ENCODE measurements around the gene GUCA1C. TPM values are rescaled to one million over a fixed set of nuclear protein-coding genes. Genes with fewer than 3 reads are reported as not detected.

Gene GUCA1C
- total and polyA plus RNA-seq, 2 of the 13 experiments (the other 11 are each of a cell fraction or from before 2014, with no cell fraction given), result not detected

- H3K27me3 ChIP-seq (ENCODE audit: control insufficient read depth in 1 of 2, insufficient read depth in 2 of 2, low read length in 2 of 2), result no peaks in the 10 kb centered on the region
- intact Hi-C loops (cut with micrococcal nuclease; ENCODE audit: unreplicated experiment), result no loop called here
- WGBS (ENCODE audit: low lambda C conversion rate), result 0% methylated on average over 2 of the region's 2 CpGs
Measured at GRCh38 chr3:108887777-108888176, 65.9 kb downstream of the GUCA1C start.

More at GRCh38 chr3:108887777-108888176, 65.9 kb downstream of the GUCA1C start:
- POLR2A ChIA-PET, result no interaction called here
- no peaks in the 10 kb centered on the region for H3K36me3 ChIP-seq (replicated peaks in 1 of 2; ENCODE audit: control insufficient read depth in 1 of 2, insufficient read depth in 2 of 2, low read length in 2 of 2)
- no peak overlapping the region for H3K9ac ChIP-seq (ENCODE audit: insufficient read depth, low read depth, low read length)
- no peak overlapping the region for H3K27ac ChIP-seq (ENCODE audit: extremely low read length, insufficient read depth, low read length)
- no peak overlapping the region for H2AFZ ChIP-seq (ENCODE audit: low read length)
- H3K4me1 ChIP-seq (ENCODE audit: insufficient read depth, low read length), result no peaks in the 10 kb centered on the region
- in situ Hi-C loops (cut with HindIII; ENCODE audit: extremely low pct_ligation_motif_present, low pct_unique_long_range_greater_than_20kb), result loop anchor here (10.0 kb wide), 1 partner anchor 223 kb away; no protein-coding TSS in a partner anchor
- H4K20me1 ChIP-seq (ENCODE audit: insufficient read depth, low read length), result no peaks in the 10 kb centered on the region
- no TSS peak for BruUV-seq (replicated peaks)
- no peak overlapping the region for H3K4me2 ChIP-seq (ENCODE audit: low read depth, low read length)
- no peak for FAIRE-seq
- H3K4me3 ChIP-seq (replicated peaks in 1 of 3; ENCODE audit: insufficient read depth in 1 of 3, low read depth in 2 of 3, low read length in 3 of 3), result no peak overlapping the region
- no peaks in the 10 kb centered on the region for H3K9me3 ChIP-seq (ENCODE audit: low read length)
- DNase-seq (ENCODE audit: low spot score), result no peak
- no peaks in the 10 kb centered on the region for H3K79me2 ChIP-seq (ENCODE audit: insufficient read depth, low read length)
- CTCF ChIA-PET (ENCODE audit: low intra/inter-chr PET ratio, low total read pairs), result no interaction called here
- no peak for ATAC-seq
- no peak for TF ChIP-seq ELF3 (CRISPR knock-in tag; IDR thresholded peaks at IDR 0.05)
- no peak for TF ChIP-seq ZBTB39 (CRISPR knock-in tag; IDR thresholded peaks at IDR 0.05)
- no peak for TF ChIP-seq ZNF704 (CRISPR knock-in tag; IDR thresholded peaks at IDR 0.05; ENCODE audit: borderline replicate concordance)
- TF ChIP-seq ZNF292 (CRISPR knock-in tag; IDR thresholded peaks at IDR 0.05; ENCODE audit: borderline replicate concordance, low read depth), result no peak
- TF ChIP-seq DNMT1 (CRISPR knock-in tag; IDR thresholded peaks at IDR 0.05), result no peak
- TF ChIP-seq KLF13 (CRISPR knock-in tag; IDR thresholded peaks at IDR 0.05), result no peak
- TF ChIP-seq JUN (CRISPR knock-in tag; IDR thresholded peaks at IDR 0.05), result no peak
- TF ChIP-seq PLRG1 (conservative IDR thresholded peaks at IDR 0.05), result no peak
- no peak for TF ChIP-seq ZNF577 (CRISPR knock-in tag; IDR thresholded peaks at IDR 0.05; ENCODE audit: borderline replicate concordance, low read depth)
- TF ChIP-seq, protein P1, sequence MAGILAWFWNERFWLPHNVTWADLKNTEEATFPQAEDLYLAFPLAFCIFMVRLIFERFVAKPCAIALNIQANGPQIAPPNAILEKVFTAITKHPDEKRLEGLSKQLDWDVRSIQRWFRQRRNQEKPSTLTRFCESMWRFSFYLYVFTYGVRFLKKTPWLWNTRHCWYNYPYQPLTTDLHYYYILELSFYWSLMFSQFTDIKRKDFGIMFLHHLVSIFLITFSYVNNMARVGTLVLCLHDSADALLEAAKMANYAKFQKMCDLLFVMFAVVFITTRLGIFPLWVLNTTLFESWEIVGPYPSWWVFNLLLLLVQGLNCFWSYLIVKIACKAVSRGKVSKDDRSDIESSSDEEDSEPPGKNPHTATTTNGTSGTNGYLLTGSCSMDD (CRISPR knock-in tag; IDR thresholded peaks at IDR 0.05), result no peak
- TF ChIP-seq ZNF784 (CRISPR knock-in tag; IDR thresholded peaks at IDR 0.05; ENCODE audit: borderline replicate concordance), result no peak
- TF ChIP-seq WIZ (CRISPR knock-in tag; IDR thresholded peaks at IDR 0.05), result no peak
- no peak for TF ChIP-seq MIER2 (CRISPR knock-in tag; IDR thresholded peaks at IDR 0.05)
- TF ChIP-seq RBM22 (optimal IDR thresholded peaks at IDR 0.05; ENCODE audit: low read length), result no peak
- no peak for TF ChIP-seq ZNF121 (CRISPR knock-in tag; IDR thresholded peaks at IDR 0.05)
- TF ChIP-seq ZNF572 (CRISPR knock-in tag; IDR thresholded peaks at IDR 0.05), result no peak
- TF ChIP-seq AKAP8 (CRISPR knock-in tag; IDR thresholded peaks at IDR 0.05), result no peak
- TF ChIP-seq SUZ12 (IDR thresholded peaks at IDR 0.05; ENCODE audit: low read depth, low read length), result no peak
- TF ChIP-seq KAT2B (IDR thresholded peaks at IDR 0.05; ENCODE audit: borderline replicate concordance, low read depth, low read length), result no peak
- TF ChIP-seq CENPBD1 (CRISPR knock-in tag; IDR thresholded peaks at IDR 0.05; ENCODE audit: borderline replicate concordance, low read depth), result no peak
